Esophagus muscularis mucosa (tissue), 4 donors: ENCODE measurements around the gene ZNF638. TPM values are rescaled to one million over a fixed set of nuclear protein-coding genes. Genes with fewer than 3 reads are reported as not detected.
"Not testable (repeated sequence)": the region's sequence is repeated elsewhere in the genome, so short reads cannot be mapped to it uniquely, and the experiment has no call there.

Experiments used
- DNase-seq: peaks from one replicate; pipeline ENCODE4 v3.0.0-alpha.2; 2017; ENCODE audit errors: extremely low spot score
- H3K27ac ChIP-seq, 4 donors: fragments of 200-600 bp; sonication (generic); replicated peaks in 1 of 4; 1 replicate in 3 of 4; 2 replicates in 1 of 4; pipeline ENCODE4 v1.5.1; 2016 to 2019; ENCODE audit warnings: mild to moderate bottlenecking in 1 of 4
- H3K27me3 ChIP-seq, 4 donors: fragments of 200-600 bp; sonication (generic); one replicate each; pipeline versions ENCODE4 v1.5.1 to v1.6.0; 2016 to 2019
- H3K36me3 ChIP-seq, 4 donors: fragments of 200-600 bp; sonication (generic); one replicate each; pipeline ENCODE4 v1.5.1; 2016 to 2019
- H3K4me1 ChIP-seq, 4 donors: fragments of 200-600 bp; sonication (generic); one replicate each; pipeline ENCODE4 v1.5.1; 2016 to 2019
- H3K4me3 ChIP-seq, 4 donors: fragments of 200-600 bp; sonication (generic); 1 replicate in 2 of 4; 2 replicates in 2 of 4; pipeline ENCODE4 v1.5.1; 2016 to 2019; ENCODE audit warnings: mild to moderate bottlenecking in 4 of 4, moderate library complexity in 1 of 4
- H3K9me3 ChIP-seq, 4 donors: fragments of 200-600 bp; sonication (generic); 1 replicate in 3 of 4; 2 replicates in 1 of 4; pipeline ENCODE4 v1.5.1; 2016 to 2019
- EP300 ChIP-seq: sonication (generic); formaldehyde crosslinking; IDR thresholded peaks from one replicate; pipeline ENCODE4 v1.6.1; 2017; ENCODE audit warnings: antibody characterized with exemption
- POLR2A ChIP-seq: fragments of 450-650 bp; IDR thresholded peaks from one replicate; pipeline ENCODE4 v1.6.1; 2017; ENCODE audit warnings: antibody characterized with exemption, moderate library complexity, mild to moderate bottlenecking, low read depth
- POLR2AphosphoS5 ChIP-seq, 2 donors: sonication (generic); formaldehyde crosslinking; IDR thresholded peaks; one replicate each; pipeline ENCODE4 v1.6.1; 2017; ENCODE audit warnings: antibody characterized with exemption in 2 of 2
- WGBS: methylation state at CpG from one replicate; pipeline ENCODE4 v1.1.5; 2018; 5-methylcytosine and 5-hydroxymethylcytosine counted together
- intact Hi-C: fragments of 100-400 bp; cut with DNase I; formaldehyde crosslinking; loops from one replicate; pipeline ENCODE4 v1.15.1; 2023
- total RNA-seq, 4 donors: library from RNA; depleted of rRNA; stranded (reverse); fragments of >200 nt; gene quantifications; one replicate each; pipeline versions ENCODE4 v1.1.0 to v1.2.1, GENCODE V29; 2016
- TF ChIP-seq, protein P1 (sequence below), 3 experiments: fragments of 200-600 bp in 2 of 3; fragments of 450-650 bp in 1 of 3; sonication (generic) in 2 of 3; IDR thresholded peaks; one replicate each; pipeline ENCODE4 v1.5.1; 2017 to 2019; ENCODE audit warnings: antibody characterized with exemption in 3 of 3, mild to moderate bottlenecking in 2 of 3, moderate library complexity in 1 of 3

The ZNF638 gene
- total RNA-seq, 4 donors from 2014 or later, result 77.1 to 132 (median 86.4) TPM

DNA sequence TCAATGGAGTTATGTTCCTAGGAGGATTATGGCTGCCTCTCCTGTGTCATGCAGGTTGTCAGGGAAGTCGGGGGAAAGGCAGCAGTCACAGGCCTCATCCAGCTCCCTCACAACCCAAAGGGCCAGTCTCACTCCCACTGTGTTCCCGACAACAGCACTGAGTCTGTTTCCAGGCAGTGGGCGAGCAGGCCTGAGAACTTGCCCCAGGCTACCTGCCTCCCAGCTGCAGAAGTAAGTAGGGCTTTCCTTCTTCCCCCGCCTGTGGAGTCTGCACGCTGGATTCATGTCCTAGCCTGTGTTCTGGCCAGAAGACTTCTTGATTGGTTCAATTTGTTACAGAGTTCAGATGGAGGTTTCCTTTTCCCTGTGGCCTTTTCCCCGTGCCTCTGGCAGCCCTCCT, 8.2 kb upstream of the ZNF638 start:
- TF ChIP-seq, protein P1, sequence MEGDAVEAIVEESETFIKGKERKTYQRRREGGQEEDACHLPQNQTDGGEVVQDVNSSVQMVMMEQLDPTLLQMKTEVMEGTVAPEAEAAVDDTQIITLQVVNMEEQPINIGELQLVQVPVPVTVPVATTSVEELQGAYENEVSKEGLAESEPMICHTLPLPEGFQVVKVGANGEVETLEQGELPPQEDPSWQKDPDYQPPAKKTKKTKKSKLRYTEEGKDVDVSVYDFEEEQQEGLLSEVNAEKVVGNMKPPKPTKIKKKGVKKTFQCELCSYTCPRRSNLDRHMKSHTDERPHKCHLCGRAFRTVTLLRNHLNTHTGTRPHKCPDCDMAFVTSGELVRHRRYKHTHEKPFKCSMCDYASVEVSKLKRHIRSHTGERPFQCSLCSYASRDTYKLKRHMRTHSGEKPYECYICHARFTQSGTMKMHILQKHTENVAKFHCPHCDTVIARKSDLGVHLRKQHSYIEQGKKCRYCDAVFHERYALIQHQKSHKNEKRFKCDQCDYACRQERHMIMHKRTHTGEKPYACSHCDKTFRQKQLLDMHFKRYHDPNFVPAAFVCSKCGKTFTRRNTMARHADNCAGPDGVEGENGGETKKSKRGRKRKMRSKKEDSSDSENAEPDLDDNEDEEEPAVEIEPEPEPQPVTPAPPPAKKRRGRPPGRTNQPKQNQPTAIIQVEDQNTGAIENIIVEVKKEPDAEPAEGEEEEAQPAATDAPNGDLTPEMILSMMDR (IDR thresholded peaks at IDR 0.05), result no peak
- no peak for TF ChIP-seq EP300
- TF ChIP-seq POLR2A, result no peak
- TF ChIP-seq POLR2AphosphoS5 (IDR thresholded peaks at IDR 0.05), result no peak
- WGBS, result 79% methylated on average over 6 of the region's 6 CpGs

DNA sequence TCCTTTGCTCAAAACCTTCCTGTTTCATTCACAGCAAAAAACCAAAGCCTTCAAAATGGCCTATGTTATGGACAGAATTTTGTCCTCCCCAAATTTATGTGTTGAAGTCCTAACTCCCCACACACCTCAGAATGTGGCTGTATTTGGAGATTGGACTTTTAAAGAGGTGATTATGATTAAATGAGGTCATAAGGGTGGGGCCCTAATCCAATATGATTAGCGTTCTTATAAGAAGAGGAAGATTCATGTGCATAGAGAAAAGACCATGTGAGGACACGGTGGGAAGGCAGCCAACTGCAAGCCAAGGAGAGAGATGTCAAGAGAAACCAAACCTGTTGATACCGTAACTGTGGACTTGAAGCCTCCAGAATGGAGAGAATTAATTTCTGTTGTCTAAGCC, 4.6 kb upstream of the ZNF638 start:
- no peak for DNase-seq
- Histone ChIP-seq H3K27me3 (no peaks in the 10 kb centered on the region), H3K36me3 (no peaks in the 10 kb centered on the region), H3K27ac (no peak overlapping the region), H3K9me3 (peaks cover 0 to 2% (median under 1%) of the 10 kb centered on the region in 4 donors), H3K4me1 (peaks cover 5 to 6% (median 5%) of the 10 kb centered on the region in 4 donors), H3K4me3 (no peak overlapping the region)
- intact Hi-C loops, result no loop called here
- WGBS, result 96% methylated on average over 3 of the region's 3 CpGs
- TF ChIP-seq EP300, result no peak

More for the DNA sequence above, 8.2 kb upstream of the ZNF638 start:
- Histone ChIP-seq H3K27ac (no peak overlapping the region), H3K27me3 (no peaks in the 10 kb centered on the region), H3K36me3 (no peaks in the 10 kb centered on the region), H3K4me1 (no peaks in the 10 kb centered on the region), H3K4me3 (no peak overlapping the region), H3K9me3 (peaks cover 0 to 16% (median 12%) of the 10 kb centered on the region in 4 donors)
- intact Hi-C loops, result no loop called here
- no peak for DNase-seq

DNA sequence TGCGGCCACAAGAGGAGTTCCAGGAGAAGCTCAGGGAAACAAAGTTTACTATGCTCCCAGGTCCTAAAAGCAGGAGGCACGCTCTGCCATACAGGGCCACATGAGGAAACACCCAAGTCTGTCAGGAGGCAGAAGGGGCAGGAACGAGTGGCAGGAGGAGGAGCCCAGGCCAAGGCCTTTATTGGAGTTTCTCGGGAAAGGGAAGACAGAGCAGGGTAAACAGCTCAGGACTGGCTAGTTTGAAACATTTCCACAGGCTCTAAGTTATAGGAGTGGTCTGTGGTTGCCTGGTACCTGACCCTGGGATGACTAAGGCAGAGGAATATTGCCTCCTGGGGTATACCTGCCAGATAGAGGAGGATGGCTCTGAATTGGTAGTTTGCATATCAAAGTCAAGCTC, 3.7 kb upstream of the ZNF638 start:
- Histone ChIP-seq H3K36me3 (no peaks in the 10 kb centered on the region), H3K27me3 (no peaks in the 10 kb centered on the region), H3K4me1 (peaks cover 7 to 8% (median 7%) of the 10 kb centered on the region in 4 donors), H3K9me3 (no peaks in the 10 kb centered on the region), H3K27ac (no peak overlapping the region), H3K4me3 (no peak overlapping the region)
- intact Hi-C loops, result no loop called here
- 78% methylated on average over 4 of the region's 4 CpGs for WGBS
- no peak for DNase-seq
- TF ChIP-seq POLR2A (no peak), POLR2AphosphoS5 (IDR thresholded peaks at IDR 0.05) (no peak), EP300 (no peak)
- TF ChIP-seq, protein P1 (IDR thresholded peaks at IDR 0.05), result no peak

- peaks cover 24 to 30% (median 30%) of the 10 kb centered on the region in 4 donors for H3K4me1 ChIP-seq
- intact Hi-C loops, result loop anchor here (2.0 kb wide), 1 partner anchor 107 kb away; no protein-coding TSS in a partner anchor
- no peak overlapping the region for H3K4me3 ChIP-seq
- TF ChIP-seq, protein P1 (IDR thresholded peaks at IDR 0.05), result no peak
- TF ChIP-seq POLR2A, result no peak
- no peak for TF ChIP-seq POLR2AphosphoS5 (IDR thresholded peaks at IDR 0.05)
- no peak for TF ChIP-seq EP300
- no peaks in the 10 kb centered on the region for H3K36me3 ChIP-seq
- no peaks in the 10 kb centered on the region for H3K27me3 ChIP-seq
- no peak for DNase-seq
- no peaks in the 10 kb centered on the region for H3K9me3 ChIP-seq
- no peak overlapping the region for H3K27ac ChIP-seq
Measured at GRCh38 chr2:71330155-71330554, 1.4 kb upstream of the ZNF638 start.

GRCh38 chr2:71330585-71331330, 824 bp upstream of the ZNF638 start:
- no peak for DNase-seq
- Histone ChIP-seq H3K4me3 (peak overlapping the region; percentile 95 to 97 (median 96)), H3K27me3 (no peaks in the 10 kb centered on the region), H3K27ac (peak overlapping the region; percentile 91 to 96 (median 96)), H3K4me1 (peaks cover 25 to 36% (median 35%) of the 10 kb centered on the region in 4 donors), H3K36me3 (no peaks in the 10 kb centered on the region), H3K9me3 (no peaks in the 10 kb centered on the region)
- intact Hi-C loops, result loop anchor here (2.0 kb wide), 1 partner anchor 108 kb away; no protein-coding TSS in a partner anchor
- WGBS, result 57% methylated on average over 14 of the region's 14 CpGs
- TF ChIP-seq, protein P1 (IDR thresholded peaks at IDR 0.05), result no peak
- TF ChIP-seq POLR2AphosphoS5 (IDR thresholded peaks at IDR 0.05), result no peak
- TF ChIP-seq EP300, result no peak
- no peak for TF ChIP-seq POLR2A

GRCh38 chr2:71331331-71331580, 326 bp upstream of the ZNF638 start:
- not testable (repeated sequence) for DNase-seq, H3K36me3 ChIP-seq, H3K9me3 ChIP-seq, H3K27me3 ChIP-seq
- intact Hi-C loops, result loop anchor here (2.0 kb wide), 1 partner anchor 108 kb away; no protein-coding TSS in a partner anchor
- H3K4me1 ChIP-seq, result peaks cover 29 to 41% (median 40%) of the 10 kb centered on the region in 4 donors
- H3K4me3 ChIP-seq, result peak overlapping the region; percentile 95 to 97 (median 96)
- peak overlapping the region; percentile 91 to 96 (median 96) for H3K27ac ChIP-seq
- 6% methylated on average over 9 of the region's 9 CpGs for WGBS
